GM18868 (cell line): Measurements from ENCODE around the gene ECE1.
"Not testable (repeated sequence)": the region's sequence is repeated elsewhere in the genome, so short reads cannot be mapped to it uniquely, and the experiment has no call there.

Experiments
- ATAC-seq: cut with Tn5 transposase; IDR thresholded peaks from one replicate; pipeline ENCODE4 v1.9.1; 2021; ENCODE audit warnings: mild to moderate bottlenecking, moderate library complexity; ENCODE audit not compliant: unreplicated experiment

ECE1 gene

GRCh38 chr1:21188235-21188634 lies 102.0 kb downstream of the ECE1 start:
- no peak for ATAC-seq

- no peak for ATAC-seq
Observed at GRCh38 chr1:21185221-21185731, 105.0 kb downstream of the ECE1 start.

GRCh38 chr1:21184276-21184675 lies 106.0 kb downstream of the ECE1 start:
- no peak for ATAC-seq

GRCh38 chr1:21182181-21182731 lies 108.0 kb downstream of the ECE1 start:
- no peak for ATAC-seq

- not testable (repeated sequence) for ATAC-seq
Observed at GRCh38 chr1:21178271-21178670, 112.0 kb downstream of the ECE1 start.

GRCh38 chr1:21176586-21177555 lies 113.4 kb downstream of the ECE1 start, which contains the start of gene EIF4G3:
Gene EIF4G3 (minus strand): TSS chr1:21176897. CDS start chr1:21002742, 174,155 bp downstream.
- ATAC-seq = peak; percentile 90

- peak; percentile 9 for ATAC-seq
Observed at GRCh38 chr1:21175670-21176581, 114.3 kb downstream of the ECE1 start.

- no peak for ATAC-seq
Observed at GRCh38 chr1:21175324-21175669, 115.0 kb downstream of the ECE1 start.

GRCh38 chr1:21174654-21175323 lies 115.5 kb downstream of the ECE1 start:
- ATAC-seq = no peak

- ATAC-seq = no peak
Observed at GRCh38 chr1:21174230-21174629, 116.0 kb downstream of the ECE1 start.

- not testable (repeated sequence) for ATAC-seq
Observed at GRCh38 chr1:21173096-21173495, 117.2 kb downstream of the ECE1 start.

- ATAC-seq = not testable (repeated sequence)
Observed at GRCh38 chr1:21170837-21171236, 119.4 kb downstream of the ECE1 start.

- no peak for ATAC-seq
Observed at GRCh38 chr1:21168444-21168843, 121.8 kb downstream of the ECE1 start.
